ENCODE results near the gene FLNB.

Gene FLNB

GRCh38 chr3:58077596-58078285, 69.5 kb downstream of the FLNB start:
- DNase-seq (ENCODE audit: low spot score), result no peak

DNA sequence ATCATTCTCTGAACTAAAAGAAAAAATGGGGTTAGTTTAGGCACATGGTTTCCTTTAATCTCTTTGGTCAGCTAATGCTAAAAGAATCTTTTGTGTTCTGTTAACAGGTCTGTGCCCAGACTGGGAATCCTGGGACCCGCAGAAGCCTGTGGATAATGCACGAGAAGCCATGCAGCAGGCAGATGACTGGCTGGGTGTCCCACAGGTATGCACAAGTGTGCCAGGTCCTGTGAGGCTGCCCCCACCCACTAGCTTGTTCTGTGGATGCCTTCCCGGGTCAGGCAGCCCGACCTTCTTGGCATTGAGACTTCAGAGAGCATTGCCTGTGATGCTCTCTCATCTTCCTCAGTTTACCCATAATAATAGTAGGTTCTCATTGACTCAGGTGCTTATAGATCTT, 70.4 kb downstream of the FLNB start:
- no peak for DNase-seq (ENCODE audit: low spot score)

DNA sequence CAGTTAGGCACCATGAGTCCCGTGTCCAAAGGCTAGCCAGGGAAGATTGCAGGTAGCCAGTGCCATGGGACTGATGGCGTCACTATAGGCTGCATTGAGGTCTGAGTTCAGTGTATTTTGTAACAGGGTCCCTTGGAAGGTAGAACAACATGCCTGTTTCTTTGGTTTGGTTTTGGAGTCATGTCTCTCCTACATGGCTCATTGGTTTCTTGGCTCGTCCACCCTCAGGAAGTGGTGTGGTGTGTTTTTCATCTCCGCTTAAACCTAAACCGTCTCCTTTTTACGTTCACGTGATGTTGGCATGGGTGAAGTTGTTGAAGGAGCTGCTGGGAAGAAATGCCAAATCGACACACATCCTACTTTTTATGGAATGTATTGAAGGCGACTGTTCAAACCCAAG, 71.6 kb downstream of the FLNB start:
- DNase-seq (ENCODE audit: low spot score), result no peak

GRCh38 chr3:58082047-58082446, 73.8 kb downstream of the FLNB start:
- DNase-seq (ENCODE audit: low spot score), result no peak

- DNase-seq (ENCODE audit: low spot score), result no peak
Measured at GRCh38 chr3:58084166-58084565, 75.9 kb downstream of the FLNB start.

GRCh38 chr3:58084788-58085543, 76.7 kb downstream of the FLNB start:
- no peak for DNase-seq (ENCODE audit: low spot score)

DNA sequence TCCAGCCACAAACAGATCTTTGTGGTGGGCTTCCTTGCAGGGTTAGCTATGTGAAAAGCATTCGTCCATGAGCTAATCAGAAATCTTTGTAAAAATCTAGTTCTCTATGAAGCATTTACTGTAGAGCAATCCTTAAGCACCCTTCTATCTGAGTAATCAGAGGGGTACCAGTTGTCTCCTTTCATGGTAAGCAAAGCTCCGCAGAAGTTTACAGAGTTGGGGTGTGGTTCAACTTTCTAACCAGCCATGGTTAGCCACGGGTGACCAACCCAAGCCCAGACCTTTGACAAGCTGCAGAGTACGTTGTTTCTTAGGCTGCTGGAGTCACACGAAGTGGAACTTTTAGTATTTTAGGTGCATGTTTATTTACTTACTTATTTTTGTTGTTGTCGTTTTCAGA, 77.4 kb downstream of the FLNB start:
- DNase-seq (ENCODE audit: low spot score), result no peak

GRCh38 chr3:58088501-58088900, 80.3 kb downstream of the FLNB start:
- DNase-seq (ENCODE audit: low spot score), result no peak

DNA sequence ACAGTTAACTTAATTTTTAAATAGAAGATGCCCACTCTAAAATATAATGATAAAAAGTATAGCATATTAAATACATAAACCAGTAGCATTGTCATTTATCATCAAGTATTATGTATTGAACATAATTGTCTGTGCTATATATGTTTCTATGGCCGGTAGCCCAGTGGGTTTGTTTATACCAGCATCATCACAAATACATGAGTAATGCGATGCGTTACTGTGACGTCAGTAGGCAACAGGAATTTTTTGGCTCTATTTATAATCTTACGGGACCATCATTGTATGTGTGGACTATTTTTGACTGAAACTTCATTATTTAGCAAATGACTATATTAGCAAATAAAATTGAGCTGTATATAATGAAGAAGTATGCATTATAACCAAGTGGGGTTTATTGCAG, 82.1 kb downstream of the FLNB start:
- DNase-seq (ENCODE audit: low spot score), result no peak

DNA sequence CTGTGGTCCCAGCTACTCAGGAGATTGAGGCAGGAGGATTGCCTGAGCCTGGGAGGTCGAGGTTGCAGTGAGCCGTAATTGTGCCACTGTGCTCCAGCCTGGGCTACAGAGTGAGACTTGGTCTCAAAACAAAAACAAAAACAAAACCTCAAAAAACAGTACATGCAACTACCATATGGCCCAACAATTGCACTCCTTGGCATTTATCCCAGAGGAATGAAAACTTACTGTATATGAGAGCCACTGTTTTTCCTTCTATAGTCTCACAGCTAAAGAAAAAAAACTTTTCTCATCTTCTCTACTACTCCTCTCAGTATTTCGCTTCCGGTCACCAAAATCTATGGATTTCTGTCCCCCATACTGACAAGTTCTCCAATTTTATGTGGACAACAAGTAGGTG, 84.3 kb downstream of the FLNB start:
- DNase-seq (ENCODE audit: low spot score), result no peak

- no peak for DNase-seq (ENCODE audit: low spot score)
Measured at GRCh38 chr3:58093574-58094195, 85.5 kb downstream of the FLNB start.

DNA sequence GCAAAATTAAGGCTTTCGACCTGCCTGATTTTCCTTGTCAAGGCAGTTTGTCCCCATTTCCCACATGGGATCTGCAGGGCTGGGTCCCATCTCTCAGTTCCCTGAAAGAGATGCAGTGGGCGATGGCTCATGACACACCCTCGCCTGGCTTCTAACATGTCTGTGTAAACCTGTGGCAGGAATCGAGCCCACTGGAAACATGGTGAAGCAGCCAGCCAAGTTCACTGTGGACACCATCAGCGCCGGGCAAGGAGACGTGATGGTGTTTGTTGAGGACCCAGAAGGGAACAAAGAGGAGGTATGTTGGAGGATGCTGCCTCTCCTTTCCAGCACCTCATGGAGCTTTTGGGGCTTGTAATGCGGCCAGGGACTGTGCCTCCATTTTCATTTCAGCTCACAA, 86.4 kb downstream of the FLNB start:
- DNase-seq (ENCODE audit: low spot score), result no peak

DNA sequence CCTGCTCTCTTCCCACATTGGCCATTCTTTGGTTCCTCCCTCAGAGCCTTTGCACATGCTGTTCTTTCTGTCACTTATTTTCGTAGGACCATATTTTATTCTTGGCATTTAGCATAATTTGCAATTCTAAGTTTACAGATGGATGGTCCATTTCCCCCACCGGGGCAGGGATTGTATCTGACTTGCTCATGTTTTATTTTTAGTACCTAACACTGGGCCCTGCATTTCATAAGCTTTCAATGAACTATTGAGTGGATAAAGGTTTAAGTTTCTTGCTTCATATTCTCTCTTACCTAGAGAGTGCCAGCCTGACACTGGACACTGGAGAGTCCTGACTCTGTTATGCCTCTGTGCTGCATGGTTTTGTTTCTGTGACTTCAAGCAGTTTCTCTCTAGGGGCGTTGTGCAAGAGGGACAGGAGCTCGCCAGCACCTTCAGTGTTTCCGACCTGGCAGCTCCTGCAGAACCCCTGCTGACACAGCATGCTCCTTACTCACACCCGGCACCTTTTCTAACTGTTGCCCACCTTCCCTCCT, 87.4 kb downstream of the FLNB start:
- DNase-seq (ENCODE audit: low spot score), result no peak

DNA sequence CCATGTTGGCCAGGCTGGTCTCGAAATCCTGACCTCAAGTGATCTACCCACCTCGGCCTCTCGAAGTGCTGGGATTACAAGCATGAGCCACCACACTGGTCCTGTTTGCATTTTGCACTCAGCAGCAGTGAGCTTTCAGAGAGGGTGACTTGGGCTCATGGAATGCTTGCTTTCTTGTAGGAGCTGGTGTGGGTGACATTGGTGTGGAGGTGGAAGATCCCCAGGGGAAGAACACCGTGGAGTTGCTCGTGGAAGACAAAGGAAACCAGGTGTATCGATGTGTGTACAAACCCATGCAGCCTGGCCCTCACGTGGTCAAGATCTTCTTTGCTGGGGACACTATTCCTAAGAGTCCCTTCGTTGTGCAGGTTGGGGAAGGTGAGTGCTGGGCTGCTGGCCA, 90.3 kb downstream of the FLNB start:
- no peak for DNase-seq (ENCODE audit: low spot score)

- no peak for DNase-seq (ENCODE audit: low spot score)
Measured at GRCh38 chr3:58099865-58100264, 91.6 kb downstream of the FLNB start.

DNA sequence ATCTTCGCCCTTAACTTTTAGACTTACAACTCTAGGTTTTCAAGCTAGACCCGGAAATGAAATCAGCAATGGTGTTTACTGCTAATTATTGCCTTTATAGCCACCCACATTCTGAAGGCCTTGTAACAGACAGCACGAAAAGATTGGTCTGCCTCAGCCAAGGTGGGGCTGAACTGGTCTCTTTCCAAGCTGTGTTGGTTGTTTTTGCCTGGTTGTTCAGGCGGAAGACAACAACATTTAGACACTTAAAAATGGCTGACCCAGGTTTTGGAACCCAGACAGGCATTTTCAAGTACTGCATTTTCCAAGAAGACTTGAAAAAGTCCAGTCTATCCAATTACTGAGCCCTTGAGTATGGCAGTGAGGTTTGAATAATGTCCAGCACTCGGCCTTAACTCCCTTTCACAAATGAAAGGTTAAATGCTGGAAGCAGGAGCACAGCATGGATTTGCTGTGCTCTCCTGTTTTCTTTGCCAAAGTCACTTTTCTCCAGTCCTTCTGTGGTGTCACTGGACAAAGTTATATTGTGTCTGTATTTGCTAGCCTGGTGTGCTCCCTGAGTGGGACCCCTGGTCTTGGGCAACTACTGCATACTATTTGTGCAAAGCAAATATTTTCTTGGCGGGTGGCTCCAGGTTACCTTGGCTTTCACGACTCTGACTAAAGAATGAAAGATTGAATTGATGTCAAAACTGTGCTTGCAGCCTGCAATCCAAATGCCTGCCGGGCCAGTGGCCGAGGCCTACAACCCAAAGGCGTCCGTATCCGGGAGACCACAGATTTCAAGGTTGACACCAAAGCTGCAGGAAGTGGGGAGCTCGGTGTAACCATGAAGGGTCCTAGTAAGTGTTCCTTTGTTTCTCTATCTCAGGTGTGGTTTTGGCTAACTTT, 93.5 kb downstream of the FLNB start:
- DNase-seq (ENCODE audit: low spot score), result no peak

DNA sequence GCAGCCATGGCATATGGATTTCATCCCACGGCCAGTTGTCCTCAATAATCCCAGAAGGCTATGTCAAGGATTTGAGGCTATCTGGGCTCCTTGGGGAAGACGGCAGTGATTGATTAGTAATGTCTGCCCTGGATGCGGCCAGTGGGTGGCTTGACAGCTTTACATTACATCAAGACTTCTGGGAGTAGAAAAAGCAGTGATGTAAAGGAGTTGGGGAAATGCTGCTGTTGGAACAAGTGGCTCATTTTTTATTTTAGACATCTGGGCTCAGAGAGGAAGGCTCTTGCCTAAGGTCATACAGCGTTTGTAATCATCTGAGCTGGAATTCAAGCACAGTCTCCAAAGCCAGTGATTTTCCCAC, 94.1 kb downstream of the FLNB start:
- DNase-seq (ENCODE audit: low spot score), result no peak

DNA sequence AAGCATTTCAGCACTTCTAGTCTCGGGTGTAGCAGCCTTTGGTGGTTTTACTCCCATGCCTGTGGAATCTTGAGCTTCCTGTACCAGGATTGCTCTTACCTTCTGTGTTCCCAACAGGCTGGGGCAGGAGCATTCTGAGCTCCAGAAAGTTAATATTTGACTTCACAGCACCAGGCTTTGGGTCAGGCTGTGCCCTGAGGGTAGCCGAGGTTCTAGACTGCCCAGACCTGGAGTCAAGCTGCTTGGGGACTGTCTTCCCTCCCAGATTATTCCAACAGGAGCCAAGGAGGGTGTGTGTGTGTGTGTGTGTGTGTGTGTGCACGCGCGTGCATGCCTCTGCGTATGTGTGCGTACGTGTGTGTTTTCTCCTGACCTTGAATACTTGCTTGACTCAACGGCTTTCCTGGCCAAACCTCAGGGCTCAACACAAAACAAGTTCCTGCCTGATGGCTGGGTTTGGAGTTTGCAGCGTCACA, 94.8 kb downstream of the FLNB start:
- DNase-seq (ENCODE audit: low spot score), result no peak

GRCh38 chr3:58104151-58104550, 95.9 kb downstream of the FLNB start:
- DNase-seq (ENCODE audit: low spot score), result no peak

DNA sequence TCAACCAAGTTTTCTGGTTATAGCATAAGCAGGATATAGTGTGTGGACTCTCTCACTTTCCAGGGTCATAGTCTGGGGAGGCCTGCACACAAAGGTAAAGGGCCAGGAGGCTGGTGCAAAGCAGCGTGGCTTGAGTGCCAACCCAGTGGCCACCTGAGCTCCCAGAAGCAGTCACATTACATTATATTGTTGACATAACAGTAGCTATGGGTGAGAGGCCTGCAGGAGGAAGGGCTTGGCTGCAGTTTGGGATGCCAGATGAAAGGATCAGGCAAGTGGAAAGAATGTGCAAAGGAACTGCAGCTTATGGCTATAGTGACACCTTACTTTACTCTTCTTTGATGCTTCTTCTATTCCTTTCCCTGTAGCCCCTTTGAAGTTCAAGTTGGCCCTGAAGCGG, 96.5 kb downstream of the FLNB start:
- DNase-seq (ENCODE audit: low spot score), result no peak

DNA sequence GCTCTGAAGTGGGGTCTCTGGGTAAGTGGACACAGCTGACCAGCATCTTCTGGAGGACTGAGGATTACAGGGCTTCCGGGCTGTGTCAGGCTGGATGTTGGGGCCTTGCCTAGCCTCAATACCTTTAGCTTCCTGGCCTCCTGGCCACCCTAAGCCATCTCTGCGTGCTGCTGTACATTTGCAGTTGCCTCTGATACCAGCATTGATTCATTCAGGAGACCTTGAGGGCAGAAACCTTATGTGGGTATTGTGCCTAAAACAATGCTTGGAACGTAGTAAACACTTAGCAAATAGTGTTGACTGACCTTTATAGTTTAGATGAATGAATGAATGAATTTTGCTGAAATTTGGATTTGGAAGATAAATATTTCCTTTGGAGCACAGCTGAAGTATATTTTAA, 97.0 kb downstream of the FLNB start:
- no peak for DNase-seq (ENCODE audit: low spot score)

- DNase-seq (ENCODE audit: low spot score), result no peak
Measured at GRCh38 chr3:58106061-58106460, 97.8 kb downstream of the FLNB start.
